ENCODE measurements around the gene RPS4Y1. TPM values are rescaled to one million over a fixed set of nuclear protein-coding genes. Genes with fewer than 3 reads are reported as not detected.

RPS4Y1 gene
- total and polyA plus RNA-seq, 4 donors: 153 to 159 TPM; not detected in 2

DNA sequence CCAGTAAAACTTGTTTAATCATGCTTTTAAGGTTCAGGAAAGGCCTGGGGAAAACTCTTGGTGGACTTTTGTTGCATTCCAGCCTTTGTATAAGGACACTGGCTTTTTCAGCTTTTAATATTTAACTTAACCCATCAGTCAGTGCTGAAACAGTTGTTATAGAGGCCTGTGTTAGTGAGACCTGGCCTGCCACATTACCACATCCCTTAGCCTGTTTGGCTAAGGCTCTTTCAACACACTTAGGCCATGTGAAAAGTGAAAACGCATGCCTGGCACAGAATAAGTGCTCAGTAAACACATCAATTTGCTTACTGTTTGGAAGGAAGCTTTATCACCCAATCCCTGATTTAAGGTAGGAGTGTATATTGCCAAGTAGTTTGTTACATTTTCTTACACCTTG lies 3.5 kb upstream of the RPS4Y1 start (continued):
- TF ChIP-seq, protein P1, sequence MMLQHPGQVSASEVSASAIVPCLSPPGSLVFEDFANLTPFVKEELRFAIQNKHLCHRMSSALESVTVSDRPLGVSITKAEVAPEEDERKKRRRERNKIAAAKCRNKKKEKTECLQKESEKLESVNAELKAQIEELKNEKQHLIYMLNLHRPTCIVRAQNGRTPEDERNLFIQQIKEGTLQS (IDR thresholded peaks at IDR 0.05): no peak
- TF ChIP-seq JUND (IDR thresholded peaks at IDR 0.05) (no peak), HNF4G (IDR thresholded peaks at IDR 0.05) (no peak)

DNA sequence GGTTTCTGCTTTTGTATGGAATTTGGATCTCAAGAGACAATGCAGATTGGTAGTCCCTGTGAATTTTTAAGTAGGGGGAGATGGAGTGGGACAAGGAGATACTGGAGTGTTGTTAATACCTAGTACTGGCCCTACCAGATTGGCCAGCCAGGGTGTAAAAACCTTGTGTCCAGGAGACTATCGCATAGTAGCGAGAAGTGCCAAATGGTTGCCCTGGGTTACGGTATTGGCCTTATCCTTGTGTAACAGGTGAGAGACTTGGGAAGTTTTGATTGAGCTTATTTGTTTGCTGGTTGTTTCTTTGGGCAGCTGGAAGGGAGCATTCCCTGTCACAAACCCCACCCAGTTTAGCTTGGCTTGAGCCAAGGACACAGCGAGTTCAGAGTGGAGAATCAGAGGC lies 5.4 kb downstream of the RPS4Y1 start:
- Histone ChIP-seq H3K27me3 (ENCODE audit: control insufficient read depth in 4 of 4, insufficient read depth in 4 of 4, low read length in 3 of 4) (no peaks in the 10 kb centered on the region), H3K4me1 (ENCODE audit: control insufficient read depth in 4 of 4, insufficient read depth in 4 of 4, low read length in 3 of 4) (peaks cover 0 to 3% (median 0%) of the 10 kb centered on the region in 4 donors), H3K4me3 (ENCODE audit: low read depth in 1 of 3, low read length in 3 of 3) (no peak overlapping the region), H3K36me3 (ENCODE audit: control insufficient read depth in 4 of 4, insufficient read depth in 3 of 4, low read depth in 1 of 4, low read length in 3 of 4) (peaks cover 0 to 57% (median 2%) of the 10 kb centered on the region in 4 donors), H3K9ac (ENCODE audit: low read depth in 1 of 2, low read length in 2 of 2) (no peak overlapping the region), H3K27ac (ENCODE audit: low read depth in 1 of 2, low read length in 2 of 2) (no peak overlapping the region), H3K9me3 (ENCODE audit: control insufficient read depth in 4 of 4, low read length in 3 of 4) (no peaks in the 10 kb centered on the region)
- TF ChIP-seq RAD21 (IDR thresholded peaks at IDR 0.05): no peak
- 87% methylated on average over 4 of the region's 4 CpGs for WGBS
- no peak for DNase-seq (ENCODE audit: low spot score)

DNA sequence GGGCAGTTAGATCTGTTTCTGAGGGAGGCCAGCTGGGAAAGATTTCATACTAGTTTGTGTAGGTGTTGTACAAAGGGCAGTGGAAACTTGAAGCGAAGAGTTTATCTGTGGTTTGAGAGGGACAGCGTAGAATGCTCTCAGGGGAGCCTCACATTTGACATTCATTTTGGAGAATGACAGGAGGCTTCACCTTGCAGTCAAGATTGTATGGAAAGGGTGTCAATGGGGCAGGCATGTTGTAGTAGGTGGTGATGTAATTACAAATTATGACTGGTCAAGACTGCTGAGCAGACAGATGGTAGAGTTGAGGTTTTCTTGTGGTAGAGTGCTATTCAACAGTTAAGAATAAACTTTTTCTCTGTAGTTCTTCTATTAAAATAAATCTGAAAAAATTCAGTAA lies 7.0 kb downstream of the RPS4Y1 start:
- Histone ChIP-seq H3K36me3 (ENCODE audit: control insufficient read depth in 4 of 4, insufficient read depth in 3 of 4, low read depth in 1 of 4, low read length in 3 of 4) (peaks cover 0 to 60% (median 2%) of the 10 kb centered on the region in 4 donors), H3K4me1 (ENCODE audit: control insufficient read depth in 4 of 4, insufficient read depth in 4 of 4, low read length in 3 of 4) (peaks cover 0 to 3% (median 0%) of the 10 kb centered on the region in 4 donors), H3K9ac (ENCODE audit: low read depth in 1 of 2, low read length in 2 of 2) (no peak overlapping the region), H3K4me3 (ENCODE audit: low read depth in 1 of 3, low read length in 3 of 3) (no peak overlapping the region), H3K27me3 (ENCODE audit: control insufficient read depth in 4 of 4, insufficient read depth in 4 of 4, low read length in 3 of 4) (no peaks in the 10 kb centered on the region), H3K27ac (ENCODE audit: low read depth in 1 of 2, low read length in 2 of 2) (no peak overlapping the region), H3K9me3 (ENCODE audit: control insufficient read depth in 4 of 4, low read length in 3 of 4) (no peaks in the 10 kb centered on the region)
- TF ChIP-seq SP1 (IDR thresholded peaks at IDR 0.05): no peak
- no peak for TF ChIP-seq HNF4A (conservative IDR thresholded peaks at IDR 0.05)
- TF ChIP-seq YY1 (IDR thresholded peaks at IDR 0.05): no peak
- no peak for TF ChIP-seq RXRA (IDR thresholded peaks at IDR 0.05)
- TF ChIP-seq FOXA1 (IDR thresholded peaks at IDR 0.05): no peak
- TF ChIP-seq, protein P2, sequence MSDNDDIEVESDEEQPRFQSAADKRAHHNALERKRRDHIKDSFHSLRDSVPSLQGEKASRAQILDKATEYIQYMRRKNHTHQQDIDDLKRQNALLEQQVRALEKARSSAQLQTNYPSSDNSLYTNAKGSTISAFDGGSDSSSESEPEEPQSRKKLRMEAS (IDR thresholded peaks at IDR 0.05): no peak
- DNase-seq (ENCODE audit: low spot score): no peak
- 91% methylated on average over 2 of the region's 2 CpGs for WGBS

DNA sequence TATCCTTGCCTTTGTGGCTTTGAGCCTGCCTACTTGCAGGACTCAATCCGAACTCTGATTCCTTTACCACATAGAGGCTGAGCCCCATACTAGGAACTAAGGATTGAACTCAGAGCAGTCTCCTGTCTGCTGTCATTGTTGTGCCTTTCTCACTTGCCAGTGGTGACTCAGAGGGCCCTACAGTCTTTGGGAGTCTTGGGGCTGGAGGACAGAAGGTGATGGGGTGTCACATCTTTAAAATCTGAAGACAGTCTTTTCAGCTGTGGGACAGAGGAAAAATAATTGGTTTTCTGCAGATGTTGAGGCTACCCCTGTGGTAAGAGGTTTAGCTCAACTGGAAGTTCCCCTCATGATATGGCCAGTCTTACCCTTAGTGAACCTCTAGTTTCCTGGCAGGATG lies 8.0 kb downstream of the RPS4Y1 start:
- Histone ChIP-seq H3K36me3 (ENCODE audit: control insufficient read depth in 4 of 4, insufficient read depth in 3 of 4, low read depth in 1 of 4, low read length in 3 of 4) (peaks cover 0 to 53% (median 2%) of the 10 kb centered on the region in 4 donors), H3K27ac (ENCODE audit: low read depth in 1 of 2, low read length in 2 of 2) (no peak overlapping the region), H3K9ac (ENCODE audit: low read depth in 1 of 2, low read length in 2 of 2) (no peak overlapping the region), H3K4me3 (ENCODE audit: low read depth in 1 of 3, low read length in 3 of 3) (no peak overlapping the region), H3K27me3 (ENCODE audit: control insufficient read depth in 4 of 4, insufficient read depth in 4 of 4, low read length in 3 of 4) (no peaks in the 10 kb centered on the region), H3K9me3 (ENCODE audit: control insufficient read depth in 4 of 4, low read length in 3 of 4) (no peaks in the 10 kb centered on the region), H3K4me1 (ENCODE audit: control insufficient read depth in 4 of 4, insufficient read depth in 4 of 4, low read length in 3 of 4) (peaks cover 0 to 2% (median 0%) of the 10 kb centered on the region in 4 donors)
- no peak for TF ChIP-seq FOXA2 (IDR thresholded peaks at IDR 0.05)
- no peak for TF ChIP-seq RAD21 (IDR thresholded peaks at IDR 0.05)
- no peak for TF ChIP-seq HNF4G (IDR thresholded peaks at IDR 0.05)
- no peak for TF ChIP-seq GABPA (IDR thresholded peaks at IDR 0.05 in 1 of 2, conservative IDR thresholded peaks at IDR 0.05 in 1 of 2)
- TF ChIP-seq, protein P3, sequence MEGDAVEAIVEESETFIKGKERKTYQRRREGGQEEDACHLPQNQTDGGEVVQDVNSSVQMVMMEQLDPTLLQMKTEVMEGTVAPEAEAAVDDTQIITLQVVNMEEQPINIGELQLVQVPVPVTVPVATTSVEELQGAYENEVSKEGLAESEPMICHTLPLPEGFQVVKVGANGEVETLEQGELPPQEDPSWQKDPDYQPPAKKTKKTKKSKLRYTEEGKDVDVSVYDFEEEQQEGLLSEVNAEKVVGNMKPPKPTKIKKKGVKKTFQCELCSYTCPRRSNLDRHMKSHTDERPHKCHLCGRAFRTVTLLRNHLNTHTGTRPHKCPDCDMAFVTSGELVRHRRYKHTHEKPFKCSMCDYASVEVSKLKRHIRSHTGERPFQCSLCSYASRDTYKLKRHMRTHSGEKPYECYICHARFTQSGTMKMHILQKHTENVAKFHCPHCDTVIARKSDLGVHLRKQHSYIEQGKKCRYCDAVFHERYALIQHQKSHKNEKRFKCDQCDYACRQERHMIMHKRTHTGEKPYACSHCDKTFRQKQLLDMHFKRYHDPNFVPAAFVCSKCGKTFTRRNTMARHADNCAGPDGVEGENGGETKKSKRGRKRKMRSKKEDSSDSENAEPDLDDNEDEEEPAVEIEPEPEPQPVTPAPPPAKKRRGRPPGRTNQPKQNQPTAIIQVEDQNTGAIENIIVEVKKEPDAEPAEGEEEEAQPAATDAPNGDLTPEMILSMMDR (IDR thresholded peaks at IDR 0.05; ENCODE audit: low read depth, low read length, missing input control): no peak
- WGBS: 91% methylated on average over 1 of the region's 1 CpG
- no peak for DNase-seq (ENCODE audit: low spot score)

Data from liver (tissue), 9 donors.